ENCODE measurements around the gene TEX14. TPM values are rescaled to one million over a fixed set of nuclear protein-coding genes. Genes with fewer than 3 reads are reported as not detected.
A peak's percentile ranks its signal among the peaks of the same experiment; 100 is the strongest.

Gene TEX14
- total and polyA plus RNA-seq, 10 of the 15 experiments (the other 5 are each of a cell fraction or from before 2014, with no cell fraction given), result 0.15 to 1.3 (median 0.66) TPM

DNA sequence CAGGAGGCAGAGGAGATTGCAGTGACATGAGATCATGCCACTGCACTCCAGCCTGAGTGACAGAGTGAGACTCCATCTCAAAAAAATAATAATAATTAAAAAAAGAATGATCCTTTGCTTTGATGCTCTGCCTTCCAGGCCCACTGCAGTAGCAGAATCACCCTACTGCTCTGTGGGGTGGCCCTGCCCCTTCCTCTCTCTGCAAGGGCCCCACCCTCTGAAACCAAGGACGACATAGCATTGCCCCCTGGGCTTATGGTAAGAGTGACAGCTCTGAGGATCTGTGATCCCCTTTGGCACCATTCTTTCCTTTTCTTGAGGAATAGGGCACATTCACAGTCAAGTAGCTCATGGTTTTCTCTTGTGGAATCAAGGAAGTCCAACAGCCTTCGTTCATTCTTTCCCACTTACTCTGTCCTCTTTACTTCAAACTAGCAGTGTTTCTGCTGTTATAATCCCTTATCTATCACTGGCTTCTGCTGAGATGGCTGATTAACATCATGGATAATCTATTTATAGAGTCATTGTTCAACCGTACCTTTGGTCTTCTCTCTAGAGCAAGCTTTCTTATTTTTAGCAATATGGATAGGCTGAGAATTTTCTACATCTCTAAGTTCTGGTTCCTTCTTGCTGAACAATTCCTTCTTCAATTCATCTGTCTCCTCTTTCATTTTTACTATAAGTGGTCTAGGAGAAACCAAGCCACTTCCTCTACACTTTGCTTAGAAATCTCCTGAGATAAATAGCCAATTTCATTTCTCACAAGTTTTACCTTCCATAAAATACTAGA, 14.7 kb upstream of the TEX14 start (continued):
- TF ChIP-seq, protein P1, sequence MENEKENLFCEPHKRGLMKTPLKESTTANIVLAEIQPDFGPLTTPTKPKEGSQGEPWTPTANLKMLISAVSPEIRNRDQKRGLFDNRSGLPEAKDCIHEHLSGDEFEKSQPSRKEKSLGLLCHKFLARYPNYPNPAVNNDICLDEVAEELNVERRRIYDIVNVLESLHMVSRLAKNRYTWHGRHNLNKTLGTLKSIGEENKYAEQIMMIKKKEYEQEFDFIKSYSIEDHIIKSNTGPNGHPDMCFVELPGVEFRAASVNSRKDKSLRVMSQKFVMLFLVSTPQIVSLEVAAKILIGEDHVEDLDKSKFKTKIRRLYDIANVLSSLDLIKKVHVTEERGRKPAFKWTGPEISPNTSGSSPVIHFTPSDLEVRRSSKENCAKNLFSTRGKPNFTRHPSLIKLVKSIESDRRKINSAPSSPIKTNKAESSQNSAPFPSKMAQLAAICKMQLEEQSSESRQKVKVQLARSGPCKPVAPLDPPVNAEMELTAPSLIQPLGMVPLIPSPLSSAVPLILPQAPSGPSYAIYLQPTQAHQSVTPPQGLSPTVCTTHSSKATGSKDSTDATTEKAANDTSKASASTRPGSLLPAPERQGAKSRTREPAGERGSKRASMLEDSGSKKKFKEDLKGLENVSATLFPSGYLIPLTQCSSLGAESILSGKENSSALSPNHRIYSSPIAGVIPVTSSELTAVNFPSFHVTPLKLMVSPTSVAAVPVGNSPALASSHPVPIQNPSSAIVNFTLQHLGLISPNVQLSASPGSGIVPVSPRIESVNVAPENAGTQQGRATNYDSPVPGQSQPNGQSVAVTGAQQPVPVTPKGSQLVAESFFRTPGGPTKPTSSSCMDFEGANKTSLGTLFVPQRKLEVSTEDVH (IDR thresholded peaks at IDR 0.05; ENCODE audit: low read depth, partially characterized antibody), result no peak
- no peak for TF ChIP-seq ZBED1 (IDR thresholded peaks at IDR 0.05; ENCODE audit: borderline replicate concordance)
- TF ChIP-seq IKZF2 (IDR thresholded peaks at IDR 0.05), result peak; percentile 86 to 87
- TF ChIP-seq, protein P2, sequence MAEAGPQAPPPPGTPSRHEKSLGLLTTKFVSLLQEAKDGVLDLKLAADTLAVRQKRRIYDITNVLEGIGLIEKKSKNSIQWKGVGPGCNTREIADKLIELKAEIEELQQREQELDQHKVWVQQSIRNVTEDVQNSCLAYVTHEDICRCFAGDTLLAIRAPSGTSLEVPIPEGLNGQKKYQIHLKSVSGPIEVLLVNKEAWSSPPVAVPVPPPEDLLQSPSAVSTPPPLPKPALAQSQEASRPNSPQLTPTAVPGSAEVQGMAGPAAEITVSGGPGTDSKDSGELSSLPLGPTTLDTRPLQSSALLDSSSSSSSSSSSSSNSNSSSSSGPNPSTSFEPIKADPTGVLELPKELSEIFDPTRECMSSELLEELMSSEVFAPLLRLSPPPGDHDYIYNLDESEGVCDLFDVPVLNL (IDR thresholded peaks at IDR 0.05; ENCODE audit: low read depth, low read length), result no peak
- peak; percentile 33; the same call in 1 of the 2 replicates for TF ChIP-seq PML (IDR thresholded peaks at IDR 0.05; ENCODE audit: low read length)
- no peak for TF ChIP-seq DPF2 (IDR thresholded peaks at IDR 0.05)
- no peak for TF ChIP-seq SP1 (IDR thresholded peaks at IDR 0.05; ENCODE audit: low read depth, low read length)
- TF ChIP-seq, protein P3, sequence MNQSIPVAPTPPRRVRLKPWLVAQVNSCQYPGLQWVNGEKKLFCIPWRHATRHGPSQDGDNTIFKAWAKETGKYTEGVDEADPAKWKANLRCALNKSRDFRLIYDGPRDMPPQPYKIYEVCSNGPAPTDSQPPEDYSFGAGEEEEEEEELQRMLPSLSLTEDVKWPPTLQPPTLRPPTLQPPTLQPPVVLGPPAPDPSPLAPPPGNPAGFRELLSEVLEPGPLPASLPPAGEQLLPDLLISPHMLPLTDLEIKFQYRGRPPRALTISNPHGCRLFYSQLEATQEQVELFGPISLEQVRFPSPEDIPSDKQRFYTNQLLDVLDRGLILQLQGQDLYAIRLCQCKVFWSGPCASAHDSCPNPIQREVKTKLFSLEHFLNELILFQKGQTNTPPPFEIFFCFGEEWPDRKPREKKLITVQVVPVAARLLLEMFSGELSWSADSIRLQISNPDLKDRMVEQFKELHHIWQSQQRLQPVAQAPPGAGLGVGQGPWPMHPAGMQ (IDR thresholded peaks at IDR 0.05; ENCODE audit: borderline replicate concordance), result no peak
- TF ChIP-seq, protein P4, sequence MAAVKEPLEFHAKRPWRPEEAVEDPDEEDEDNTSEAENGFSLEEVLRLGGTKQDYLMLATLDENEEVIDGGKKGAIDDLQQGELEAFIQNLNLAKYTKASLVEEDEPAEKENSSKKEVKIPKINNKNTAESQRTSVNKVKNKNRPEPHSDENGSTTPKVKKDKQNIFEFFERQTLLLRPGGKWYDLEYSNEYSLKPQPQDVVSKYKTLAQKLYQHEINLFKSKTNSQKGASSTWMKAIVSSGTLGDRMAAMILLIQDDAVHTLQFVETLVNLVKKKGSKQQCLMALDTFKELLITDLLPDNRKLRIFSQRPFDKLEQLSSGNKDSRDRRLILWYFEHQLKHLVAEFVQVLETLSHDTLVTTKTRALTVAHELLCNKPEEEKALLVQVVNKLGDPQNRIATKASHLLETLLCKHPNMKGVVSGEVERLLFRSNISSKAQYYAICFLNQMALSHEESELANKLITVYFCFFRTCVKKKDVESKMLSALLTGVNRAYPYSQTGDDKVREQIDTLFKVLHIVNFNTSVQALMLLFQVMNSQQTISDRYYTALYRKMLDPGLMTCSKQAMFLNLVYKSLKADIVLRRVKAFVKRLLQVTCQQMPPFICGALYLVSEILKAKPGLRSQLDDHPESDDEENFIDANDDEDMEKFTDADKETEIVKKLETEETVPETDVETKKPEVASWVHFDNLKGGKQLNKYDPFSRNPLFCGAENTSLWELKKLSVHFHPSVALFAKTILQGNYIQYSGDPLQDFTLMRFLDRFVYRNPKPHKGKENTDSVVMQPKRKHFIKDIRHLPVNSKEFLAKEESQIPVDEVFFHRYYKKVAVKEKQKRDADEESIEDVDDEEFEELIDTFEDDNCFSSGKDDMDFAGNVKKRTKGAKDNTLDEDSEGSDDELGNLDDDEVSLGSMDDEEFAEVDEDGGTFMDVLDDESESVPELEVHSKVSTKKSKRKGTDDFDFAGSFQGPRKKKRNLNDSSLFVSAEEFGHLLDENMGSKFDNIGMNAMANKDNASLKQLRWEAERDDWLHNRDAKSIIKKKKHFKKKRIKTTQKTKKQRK (IDR thresholded peaks at IDR 0.05; ENCODE audit: low read depth, low read length), result no peak
- TF ChIP-seq STAT1 (conservative IDR thresholded peaks at IDR 0.05), result no peak
- TF ChIP-seq HDAC6 (IDR thresholded peaks at IDR 0.05; ENCODE audit: unreplicated experiment), result no peak
- TF ChIP-seq, protein P5, sequence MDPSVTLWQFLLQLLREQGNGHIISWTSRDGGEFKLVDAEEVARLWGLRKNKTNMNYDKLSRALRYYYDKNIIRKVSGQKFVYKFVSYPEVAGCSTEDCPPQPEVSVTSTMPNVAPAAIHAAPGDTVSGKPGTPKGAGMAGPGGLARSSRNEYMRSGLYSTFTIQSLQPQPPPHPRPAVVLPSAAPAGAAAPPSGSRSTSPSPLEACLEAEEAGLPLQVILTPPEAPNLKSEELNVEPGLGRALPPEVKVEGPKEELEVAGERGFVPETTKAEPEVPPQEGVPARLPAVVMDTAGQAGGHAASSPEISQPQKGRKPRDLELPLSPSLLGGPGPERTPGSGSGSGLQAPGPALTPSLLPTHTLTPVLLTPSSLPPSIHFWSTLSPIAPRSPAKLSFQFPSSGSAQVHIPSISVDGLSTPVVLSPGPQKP (IDR thresholded peaks at IDR 0.05; ENCODE audit: low read depth, low read length), result no peak
- TF ChIP-seq SREBF1 (IDR thresholded peaks at IDR 0.05; ENCODE audit: low read length), result no peak
- no peak for TF ChIP-seq ZNF207 (IDR thresholded peaks at IDR 0.05; ENCODE audit: borderline replicate concordance)
- no peak for TF ChIP-seq NFXL1 (IDR thresholded peaks at IDR 0.05; ENCODE audit: borderline replicate concordance)
- no peak for TF ChIP-seq CHD1 (IDR thresholded peaks at IDR 0.05; ENCODE audit: low read depth, low read length)
- TF ChIP-seq EED (IDR thresholded peaks at IDR 0.05; ENCODE audit: low read depth), result 0 out of 2 replicates have a peak, but pooled peaks have one; percentile 31
- TF ChIP-seq, protein P6, sequence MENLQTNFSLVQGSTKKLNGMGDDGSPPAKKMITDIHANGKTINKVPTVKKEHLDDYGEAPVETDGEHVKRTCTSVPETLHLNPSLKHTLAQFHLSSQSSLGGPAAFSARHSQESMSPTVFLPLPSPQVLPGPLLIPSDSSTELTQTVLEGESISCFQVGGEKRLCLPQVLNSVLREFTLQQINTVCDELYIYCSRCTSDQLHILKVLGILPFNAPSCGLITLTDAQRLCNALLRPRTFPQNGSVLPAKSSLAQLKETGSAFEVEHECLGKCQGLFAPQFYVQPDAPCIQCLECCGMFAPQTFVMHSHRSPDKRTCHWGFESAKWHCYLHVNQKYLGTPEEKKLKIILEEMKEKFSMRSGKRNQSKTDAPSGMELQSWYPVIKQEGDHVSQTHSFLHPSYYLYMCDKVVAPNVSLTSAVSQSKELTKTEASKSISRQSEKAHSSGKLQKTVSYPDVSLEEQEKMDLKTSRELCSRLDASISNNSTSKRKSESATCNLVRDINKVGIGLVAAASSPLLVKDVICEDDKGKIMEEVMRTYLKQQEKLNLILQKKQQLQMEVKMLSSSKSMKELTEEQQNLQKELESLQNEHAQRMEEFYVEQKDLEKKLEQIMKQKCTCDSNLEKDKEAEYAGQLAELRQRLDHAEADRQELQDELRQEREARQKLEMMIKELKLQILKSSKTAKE (IDR thresholded peaks at IDR 0.05; ENCODE audit: low read depth, poor library complexity, severe bottlenecking), result no peak

Data from GM12878 (cell line).